HEK293 (cell line): Measurements from ENCODE around the gene HHIP.

Experiments used
- CTCF ChIA-PET: fragments of 350-600 bp; formaldehyde crosslinking; extraction: SDS; loops from one replicate; lab custom pipeline; 2021; ENCODE audit warnings: antibody characterized with exemption; lab: Yijun Ruan, JAX
- POLR2A ChIA-PET: fragments of 300-600 bp; formaldehyde crosslinking; extraction: SDS; loops from one replicate; lab custom pipeline; 2020; ENCODE audit warnings: antibody characterized with exemption, inconsistent platforms; lab: Yijun Ruan, JAX
- H3K27ac ChIP-seq: fragments of 200-500 bp; sonication (Bioruptor generic); 2 replicates; pipeline ENCODE4 v1.5.1; 2014; ENCODE audit warnings: low read depth, low read length, control low read depth, inconsistent platforms; ENCODE audit errors: extremely low read depth
- H3K36me3 ChIP-seq, 2 experiments: fragments of 200-500 bp in 1 of 2; sonication (Bioruptor generic) in 1 of 2; 1 replicate in 1 of 2; 2 replicates in 1 of 2; pipeline ENCODE4 v1.5.1; 2014 to 2017; ENCODE audit warnings: inconsistent platforms in 2 of 2, low read length in 2 of 2; ENCODE audit not compliant: control insufficient read depth in 2 of 2, insufficient read depth in 1 of 2
- H3K4me1 ChIP-seq: fragments of 200-500 bp; sonication (Bioruptor generic); 2 replicates; pipeline ENCODE4 v1.5.1; 2014; ENCODE audit warnings: mild to moderate bottlenecking, low read length, inconsistent platforms; ENCODE audit not compliant: control insufficient read depth, insufficient read depth
- H3K4me3 ChIP-seq: 2 replicates; pipeline ENCODE4 v1.5.1; 2011; ENCODE audit warnings: low read depth, mild to moderate bottlenecking, control low read depth, low read length, moderate library complexity
- H3K9me3 ChIP-seq: fragments of 200-500 bp; sonication (Bioruptor generic); 2 replicates; pipeline ENCODE4 v1.5.1; 2014; ENCODE audit warnings: low read depth, low read length, inconsistent platforms; ENCODE audit not compliant: control insufficient read depth, insufficient read depth
- RBAK ChIP-seq: fragments of 450-650 bp; formaldehyde crosslinking; IDR thresholded peaks from 2 replicates; pipeline ENCODE4 v1.5.1; 2016; ENCODE audit warnings: missing biosample characterization, missing genetic modification characterization
- WT1 ChIP-seq: fragments of 450-650 bp; formaldehyde crosslinking; IDR thresholded peaks from 2 replicates; pipeline ENCODE4 v1.5.1; 2016; ENCODE audit warnings: missing biosample characterization, missing genetic modification characterization
- ZBTB48 ChIP-seq: fragments of 450-650 bp; formaldehyde crosslinking; IDR thresholded peaks from 2 replicates; pipeline ENCODE4 v1.5.1; 2016; ENCODE audit warnings: missing biosample characterization, missing genetic modification characterization
- ZIC2 ChIP-seq: fragments of 450-650 bp; formaldehyde crosslinking; IDR thresholded peaks from 2 replicates; pipeline ENCODE4 v1.5.1; 2016; ENCODE audit warnings: missing biosample characterization, missing genetic modification characterization
- ZNF138 ChIP-seq: fragments of 450-650 bp; formaldehyde crosslinking; IDR thresholded peaks from 2 replicates; pipeline ENCODE4 v1.5.1; 2016; ENCODE audit warnings: missing biosample characterization, missing genetic modification characterization, borderline replicate concordance
- ZNF211 ChIP-seq: fragments of 450-650 bp; formaldehyde crosslinking; IDR thresholded peaks from 2 replicates; pipeline ENCODE4 v1.5.1; 2016; ENCODE audit warnings: low read depth, missing biosample characterization, missing genetic modification characterization
- ZNF248 ChIP-seq: fragments of 450-650 bp; formaldehyde crosslinking; IDR thresholded peaks from 2 replicates; pipeline ENCODE4 v1.5.1; 2017; ENCODE audit warnings: missing biosample characterization, missing genetic modification characterization
- ZNF274 ChIP-seq, 2 experiments: fragments of 200-500 bp in 1 of 2; fragments of 450-650 bp in 1 of 2; sonication (Bioruptor generic) in 1 of 2; formaldehyde crosslinking in 1 of 2; IDR thresholded peaks; 2 replicates each; pipeline versions ENCODE4 v1.5.1 to v1.6.1; 2014 to 2016; ENCODE audit warnings: borderline replicate concordance in 1 of 2, inconsistent platforms in 1 of 2, low read length in 1 of 2, missing biosample characterization in 1 of 2, missing genetic modification characterization in 1 of 2
- ZNF292 ChIP-seq: fragments of 450-650 bp; formaldehyde crosslinking; IDR thresholded peaks from 2 replicates; pipeline ENCODE4 v1.5.1; 2016; ENCODE audit warnings: low read depth, missing biosample characterization, missing genetic modification characterization, borderline replicate concordance
- ZNF302 ChIP-seq: fragments of 450-650 bp; formaldehyde crosslinking; IDR thresholded peaks from 2 replicates; pipeline ENCODE4 v1.5.1; 2016; ENCODE audit warnings: missing biosample characterization, missing genetic modification characterization, low read depth
- ZNF391 ChIP-seq: fragments of 450-650 bp; formaldehyde crosslinking; IDR thresholded peaks from 2 replicates; pipeline ENCODE4 v1.5.1; 2016; ENCODE audit warnings: low read depth, missing biosample characterization, missing genetic modification characterization, borderline replicate concordance
- ZNF513 ChIP-seq: fragments of 450-650 bp; IDR thresholded peaks from 2 replicates; pipeline ENCODE4 v1.5.1; 2018; ENCODE audit warnings: missing biosample characterization, missing genetic modification characterization
- ZNF561 ChIP-seq: fragments of 450-650 bp; IDR thresholded peaks from 2 replicates; pipeline ENCODE4 v1.5.1; 2018; ENCODE audit warnings: missing biosample characterization, missing genetic modification characterization, borderline replicate concordance
- ZNF580 ChIP-seq: fragments of 450-650 bp; formaldehyde crosslinking; IDR thresholded peaks from 2 replicates; pipeline ENCODE4 v1.5.1; 2016; ENCODE audit warnings: missing biosample characterization, missing genetic modification characterization
- ZNF645 ChIP-seq: fragments of 450-650 bp; formaldehyde crosslinking; IDR thresholded peaks from 2 replicates; pipeline ENCODE4; 2016; ENCODE audit warnings: missing biosample characterization, missing genetic modification characterization
- ZNF677 ChIP-seq: fragments of 450-650 bp; IDR thresholded peaks from 2 replicates; pipeline ENCODE4 v1.5.0; 2018; ENCODE audit warnings: missing biosample characterization, mild to moderate bottlenecking, missing genetic modification characterization, moderate library complexity
- ZNF843 ChIP-seq: fragments of 450-650 bp; formaldehyde crosslinking; IDR thresholded peaks from 2 replicates; pipeline ENCODE4 v1.5.1; 2016; ENCODE audit warnings: missing biosample characterization, missing genetic modification characterization
- ZSCAN16 ChIP-seq: fragments of 450-650 bp; formaldehyde crosslinking; IDR thresholded peaks from 2 replicates; pipeline ENCODE4 v1.5.1; 2016; ENCODE audit warnings: missing biosample characterization, missing genetic modification characterization

The HHIP gene

GRCh38 chr4:144627663-144628076, 18.3 kb upstream of the HHIP start:
- ChIA-PET CTCF (no interaction called here), POLR2A (no interaction called here)
- no peak overlapping the region for H3K4me3 ChIP-seq
- no peaks in the 10 kb centered on the region for H3K9me3 ChIP-seq
- no peaks in the 10 kb centered on the region for H3K36me3 ChIP-seq
- TF ChIP-seq ZNF580 (tag by site-specific recombination) (no peak), ZNF138 (tag by site-specific recombination) (no peak)
- no peak overlapping the region for H3K27ac ChIP-seq
- H3K4me1 ChIP-seq, result no peaks in the 10 kb centered on the region

- no peak overlapping the region for H3K27ac ChIP-seq
- TF ChIP-seq ZNF248 (tag by site-specific recombination) (no peak), ZNF292 (tag by site-specific recombination) (no peak)
- H3K36me3 ChIP-seq, result no peaks in the 10 kb centered on the region
- H3K9me3 ChIP-seq, result no peaks in the 10 kb centered on the region
- ChIA-PET CTCF (interaction anchor here (0.7 kb wide), 1 partner anchor 31 kb away, joined by 3 read pairs; no protein-coding TSS in a partner anchor), POLR2A (no interaction called here)
- H3K4me3 ChIP-seq, result no peak overlapping the region
- no peaks in the 10 kb centered on the region for H3K4me1 ChIP-seq
These were observed 12.7 kb upstream of the HHIP start for GRCh38 chr4:144633215-144633614.

GRCh38 chr4:144634978-144635747, 10.8 kb upstream of the HHIP start:
- TF ChIP-seq ZNF391 (tag by site-specific recombination), result no peak
- no peak for TF ChIP-seq ZNF513 (tag by site-specific recombination)
- no peak for TF ChIP-seq ZIC2 (tag by site-specific recombination)
- TF ChIP-seq ZNF561, result no peak
- no peak for TF ChIP-seq ZNF274 (IDR thresholded peaks at IDR 0.05; ENCODE audit: low read length)
- TF ChIP-seq ZNF274 (tag by site-specific recombination; IDR thresholded peaks at IDR 0.05; ENCODE audit: borderline replicate concordance), result no peak
- no peak for TF ChIP-seq ZNF211 (tag by site-specific recombination)
- no peak for TF ChIP-seq ZNF677 (tag by site-specific recombination)
- POLR2A ChIA-PET, result interaction anchor here (0.6 kb wide), 1 partner anchor 418 kb away, joined by 7 read pairs; no protein-coding TSS in a partner anchor
- CTCF ChIA-PET, result no interaction called here
- no peaks in the 10 kb centered on the region for H3K36me3 ChIP-seq
- no peak overlapping the region for H3K4me3 ChIP-seq
- no peak overlapping the region for H3K27ac ChIP-seq
- H3K4me1 ChIP-seq, result no peaks in the 10 kb centered on the region
- H3K9me3 ChIP-seq, result no peaks in the 10 kb centered on the region

- no peaks in the 10 kb centered on the region for H3K9me3 ChIP-seq
- no peak for TF ChIP-seq ZSCAN16
- TF ChIP-seq ZNF843, result no peak
- no peak for TF ChIP-seq ZBTB48 (tag by site-specific recombination)
- no peak for TF ChIP-seq WT1 (tag by site-specific recombination)
- TF ChIP-seq ZNF645 (tag by site-specific recombination), result no peak
- TF ChIP-seq RBAK (tag by site-specific recombination), result no peak
- TF ChIP-seq ZNF302 (tag by site-specific recombination), result no peak
- H3K4me1 ChIP-seq, result no peaks in the 10 kb centered on the region; the same call in 1 of the 2 replicates
- H3K36me3 ChIP-seq, result no peaks in the 10 kb centered on the region
- H3K4me3 ChIP-seq, result no peak overlapping the region
- ChIA-PET POLR2A (no interaction called here), CTCF (interaction anchor here (0.6 kb wide), 1 partner anchor 212 kb away, joined by 3 read pairs; no protein-coding TSS in a partner anchor)
- H3K27ac ChIP-seq, result no peak overlapping the region
These were observed 1.4 kb upstream of the HHIP start for GRCh38 chr4:144644368-144645101.
